ENCODE data around the gene SPTBN2.
"Not testable (repeated sequence)": the region's sequence is repeated elsewhere in the genome, so short reads cannot be mapped to it uniquely, and the experiment has no call there.

The SPTBN2 gene

DNA sequence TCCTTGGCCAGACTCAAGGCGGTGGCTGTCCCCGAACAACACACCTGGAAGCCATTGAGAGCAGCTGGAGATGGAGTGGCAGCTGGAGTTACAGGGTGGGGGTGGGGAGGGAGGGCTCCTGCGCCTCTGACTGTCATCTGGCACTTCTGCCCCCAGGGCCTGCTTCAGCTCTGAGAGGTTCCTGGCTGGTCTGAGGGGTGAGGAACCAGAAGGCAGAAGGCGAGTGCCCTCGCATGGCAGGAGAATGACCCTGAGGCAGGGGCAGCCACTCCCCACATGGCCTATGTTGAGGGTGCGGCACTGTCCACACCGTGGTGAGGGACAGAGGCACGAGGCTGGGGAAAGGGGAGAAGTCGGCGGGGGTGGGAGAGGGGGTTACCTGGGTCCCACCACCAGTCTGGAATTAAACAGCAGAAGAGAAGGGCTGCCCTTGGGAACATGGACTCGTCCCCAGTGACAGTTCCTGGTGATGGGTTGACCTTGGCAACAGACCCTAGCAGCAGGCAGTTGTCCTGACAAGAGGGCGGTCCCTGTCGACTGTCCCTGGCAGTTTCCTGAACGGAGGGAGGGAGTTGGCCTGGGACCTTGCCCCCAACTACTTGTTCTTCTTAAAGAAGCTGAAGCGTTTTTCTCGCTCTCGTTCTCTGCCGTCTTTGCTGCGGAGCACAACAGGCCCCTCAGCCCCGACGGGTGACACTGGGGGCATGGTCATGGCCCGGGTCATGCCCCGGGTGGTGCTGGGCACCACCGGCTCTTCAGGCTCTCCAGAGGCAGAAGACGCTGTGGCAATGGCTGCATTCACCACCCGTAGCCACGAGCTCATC is 43.5 kb downstream of the SPTBN2 start:
- DNase-seq (ENCODE audit: low spot score) = peak; percentile 38

DNA sequence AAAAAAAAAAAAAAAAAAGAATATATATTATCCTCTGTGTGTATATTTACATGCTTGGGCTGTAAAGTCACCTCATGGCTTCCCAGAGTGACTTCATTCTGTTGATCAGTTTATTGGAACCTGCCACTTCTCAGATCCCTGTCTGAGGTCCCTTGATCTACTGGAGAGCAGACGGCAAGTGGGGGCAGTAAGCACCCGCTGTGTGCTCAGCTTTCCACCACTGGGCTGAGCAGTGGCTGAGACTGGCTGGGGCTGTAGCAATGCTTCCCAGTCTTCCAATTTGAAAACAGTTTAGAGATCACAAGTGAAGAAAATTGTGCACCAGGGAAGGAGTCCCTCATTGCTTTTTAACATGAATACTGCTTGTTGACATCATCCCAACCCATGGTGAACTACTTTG is 44.4 kb downstream of the SPTBN2 start:
- DNase-seq (ENCODE audit: low spot score) = peak; percentile 58

DNA sequence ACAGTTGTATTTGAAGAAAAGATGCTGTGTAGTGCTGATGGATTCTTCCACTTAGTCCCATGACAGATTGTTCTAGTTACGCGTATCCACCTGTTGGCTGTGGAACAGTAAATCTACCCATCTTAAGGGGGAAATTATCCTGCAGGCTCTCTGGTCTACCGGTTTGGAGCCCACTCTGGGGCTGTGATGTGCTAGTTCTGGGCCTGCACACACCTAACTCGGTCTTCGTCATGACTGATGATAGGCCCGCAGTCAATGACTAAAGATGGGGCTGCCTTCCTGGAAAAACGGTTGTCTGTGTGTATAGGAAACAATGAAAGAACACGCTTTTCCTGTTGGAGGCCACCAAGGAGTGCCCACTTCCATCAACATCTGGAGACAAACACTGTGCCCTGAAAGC is 45.1 kb downstream of the SPTBN2 start:
- DNase-seq (ENCODE audit: low spot score) = peak; percentile 34

DNA sequence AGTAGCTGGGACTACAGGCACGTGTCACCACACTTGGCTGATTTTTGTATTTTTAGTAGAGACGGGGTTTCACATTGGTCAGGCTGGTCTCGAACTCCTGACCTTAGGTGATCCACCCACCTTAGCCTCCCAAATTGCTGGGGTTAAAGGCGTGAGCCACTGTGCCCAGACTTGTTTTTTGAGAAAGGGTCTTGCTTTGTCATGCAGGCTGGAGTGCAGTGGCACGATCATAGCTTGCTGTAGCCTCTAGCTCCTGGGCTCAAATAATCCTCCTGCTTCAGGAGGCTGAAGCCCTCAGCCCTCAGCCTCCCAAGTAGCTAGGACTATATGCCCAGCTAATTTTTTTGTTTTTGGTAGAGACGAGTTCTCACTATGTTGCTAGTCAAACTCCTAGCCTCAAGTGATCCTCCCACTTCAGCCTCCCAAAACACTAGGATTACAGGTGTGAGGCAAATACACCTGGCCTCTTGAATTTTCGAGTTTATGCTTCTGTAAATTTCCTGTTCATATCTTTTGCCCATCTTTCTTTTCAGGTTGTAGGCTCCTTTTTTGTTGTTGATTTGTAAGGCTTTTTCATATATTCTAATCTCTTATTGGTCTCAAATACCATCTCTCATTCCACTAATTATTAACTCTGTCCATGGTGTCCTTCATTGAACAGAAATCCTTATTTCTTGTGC is 47.9 kb downstream of the SPTBN2 start:
- no peak for DNase-seq (ENCODE audit: low spot score)

DNA sequence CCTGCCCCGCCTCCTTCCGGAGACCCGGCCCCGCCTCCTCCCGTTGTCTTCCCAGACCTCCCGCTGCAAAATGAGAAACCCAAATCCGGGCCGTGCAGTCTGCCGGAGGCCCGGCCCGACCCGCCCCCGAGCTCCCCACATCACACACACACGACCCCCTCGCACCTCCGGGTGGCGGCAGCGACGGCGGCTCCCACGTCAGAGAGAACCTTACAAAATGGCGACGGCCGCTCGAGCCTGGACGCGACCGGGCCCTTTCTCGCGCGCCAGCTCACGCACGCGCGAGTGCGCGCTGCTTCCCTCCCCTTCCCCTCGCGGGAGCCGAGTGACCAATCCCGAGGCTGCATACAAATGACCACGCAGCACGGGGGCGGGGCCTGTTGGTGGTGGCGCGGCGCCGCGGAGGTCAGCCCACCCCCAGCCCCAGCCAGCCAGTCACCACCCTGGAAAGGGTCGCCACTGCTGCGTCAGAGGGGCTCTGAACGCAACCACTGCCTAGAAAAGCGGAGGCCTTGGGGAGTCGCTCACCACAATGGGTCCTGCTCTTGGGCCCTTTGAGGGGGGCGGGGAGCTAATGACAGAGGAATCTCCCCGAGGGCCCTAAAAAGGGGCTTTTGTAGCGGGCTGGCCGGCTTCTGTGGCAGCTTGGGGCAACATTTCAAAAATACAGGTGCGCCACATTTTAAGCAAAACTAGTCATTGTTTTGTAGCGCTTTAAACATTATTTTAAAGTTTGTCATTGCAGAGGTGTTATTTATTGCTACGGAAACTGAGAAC is 51.2 kb downstream of the SPTBN2 start, which contains the start of gene RBM4B:
Gene RBM4B (minus strand): TSS at position 289 of the 777 bp plus-strand sequence. CDS start 808 bp downstream, outside the sequence.
- peak; percentile 100 for DNase-seq (ENCODE audit: low spot score)

DNA sequence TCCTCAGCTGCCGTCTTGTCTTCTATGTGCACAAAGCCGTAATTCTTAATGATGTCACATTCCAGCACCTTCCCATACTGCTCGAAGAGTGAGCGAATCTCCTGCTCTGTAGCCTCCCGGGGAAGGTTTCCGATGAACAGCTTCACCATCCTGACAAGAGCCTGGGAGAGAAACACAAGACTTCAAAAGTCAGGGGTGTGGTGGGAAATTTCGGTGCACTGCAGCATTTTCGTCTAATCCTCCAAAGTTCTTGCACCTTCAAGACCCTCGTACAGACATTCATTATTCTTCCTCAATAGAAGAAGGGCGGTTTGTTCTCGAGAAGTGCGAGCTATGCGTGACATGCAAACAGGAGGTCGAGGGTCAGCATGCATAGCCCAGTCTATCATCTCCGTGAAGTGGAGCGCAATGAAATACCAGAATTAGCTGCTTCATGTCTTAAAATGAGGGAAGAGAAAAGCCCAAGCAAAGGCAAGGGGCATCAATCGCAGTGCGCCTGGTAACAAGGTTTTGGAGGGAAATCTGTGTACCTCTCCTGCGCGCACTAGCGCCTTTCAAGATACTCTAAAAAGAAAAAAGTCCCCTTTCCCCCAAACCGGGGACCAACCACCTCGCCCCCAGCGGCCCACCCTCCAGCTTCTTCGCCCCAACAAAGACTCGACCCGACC is 52.0 kb downstream of the SPTBN2 start:
- DNase-seq (ENCODE audit: low spot score) = no peak

DNA sequence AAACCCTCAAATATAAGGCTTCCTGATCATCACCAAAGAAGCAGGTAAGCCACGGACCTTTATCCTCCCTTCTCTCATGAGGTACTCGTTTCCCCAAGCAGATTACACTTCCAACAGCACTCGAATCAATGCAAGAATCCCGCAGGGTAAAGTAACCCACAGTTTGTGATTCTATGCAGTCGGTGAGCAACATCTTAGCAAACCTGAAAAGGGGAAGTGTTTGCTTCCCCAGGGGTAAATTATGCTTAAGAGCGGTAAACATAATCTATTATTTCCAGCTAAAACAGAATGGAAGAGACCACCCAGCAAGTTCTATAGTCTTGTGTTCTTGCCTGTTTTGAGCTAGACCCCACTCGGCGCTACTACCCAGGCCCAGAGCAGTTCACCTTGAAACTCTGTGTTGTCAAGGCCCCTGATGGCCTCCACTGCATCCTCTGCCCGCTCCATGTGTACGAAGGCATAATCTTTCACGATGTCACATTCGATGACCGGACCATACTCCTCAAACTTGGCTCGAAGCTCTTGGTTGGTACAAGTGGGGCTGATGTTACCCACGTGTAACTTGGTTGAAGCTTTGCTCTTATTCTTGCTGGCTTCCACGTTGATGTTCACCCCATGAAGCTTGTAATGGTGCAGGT is 52.6 kb downstream of the SPTBN2 start:
- no peak for DNase-seq (ENCODE audit: low spot score)

DNA sequence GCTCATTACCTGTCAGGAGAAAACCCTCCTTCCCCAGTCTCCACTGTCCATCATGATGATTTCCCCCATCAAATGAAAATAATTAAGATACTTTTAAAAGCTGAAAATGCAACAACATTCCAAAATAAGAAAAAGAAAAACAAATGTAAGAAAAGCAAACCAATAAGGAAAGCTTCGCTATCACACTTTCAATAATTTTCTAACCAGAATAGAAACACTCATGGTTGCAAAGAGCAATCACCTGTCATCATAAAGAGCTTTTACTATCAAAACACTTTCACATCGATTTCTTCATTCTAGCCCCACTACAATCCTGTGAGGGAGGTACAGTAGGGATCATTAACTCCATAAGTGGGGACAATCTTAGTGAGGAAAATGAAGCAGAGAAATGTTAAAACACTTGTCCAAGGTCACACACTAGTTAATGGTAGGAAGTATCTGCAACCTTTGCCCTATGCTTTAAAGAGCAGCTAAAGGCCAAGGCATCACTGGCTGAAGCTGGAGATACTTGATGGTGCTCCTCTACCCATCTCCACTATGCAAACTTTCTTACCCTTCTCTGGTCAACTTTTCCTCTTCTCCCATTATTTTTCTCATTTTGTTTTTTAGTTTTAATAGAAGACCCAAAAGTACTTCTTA is 53.9 kb downstream of the SPTBN2 start:
- peak; percentile 77 for DNase-seq (ENCODE audit: low spot score)

DNA sequence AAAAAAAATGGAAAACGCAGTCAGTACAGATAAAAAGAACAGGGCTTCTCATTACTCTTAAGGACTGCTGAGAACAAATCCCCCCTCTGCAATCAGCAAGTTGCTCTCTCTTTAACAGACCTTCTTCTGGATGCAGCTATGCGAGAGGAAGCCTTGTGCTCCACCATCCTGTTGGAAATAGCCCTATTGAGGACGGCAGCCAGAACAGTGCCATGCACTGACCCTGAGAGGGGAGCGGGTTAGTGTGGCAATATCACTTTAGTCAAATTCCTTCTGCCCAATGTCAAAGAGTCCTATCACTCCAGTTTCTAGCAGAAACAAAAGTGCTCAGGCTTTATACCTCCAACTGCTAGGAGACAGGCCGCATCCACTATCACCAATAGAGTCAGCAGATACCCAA is 58.2 kb downstream of the SPTBN2 start:
- no peak for DNase-seq (ENCODE audit: low spot score)

DNA sequence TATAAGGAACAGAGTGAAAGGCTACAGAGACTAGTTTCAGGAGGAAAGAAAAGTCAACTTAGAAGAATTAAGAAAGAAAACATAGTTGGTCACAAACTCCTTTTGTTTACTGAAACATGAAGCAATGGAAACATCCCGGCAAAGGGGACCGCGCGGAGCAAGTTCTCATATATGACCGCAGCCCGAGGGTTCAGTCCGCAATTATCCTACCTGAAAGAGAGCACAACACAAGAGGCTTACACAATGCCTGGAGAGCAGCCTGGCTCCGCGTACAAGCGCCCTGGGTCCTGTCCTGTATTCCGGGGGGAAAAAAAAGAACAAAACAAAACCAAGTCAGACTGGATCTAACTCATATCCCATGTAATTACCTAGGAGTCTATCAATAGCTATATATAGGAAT is 63.6 kb downstream of the SPTBN2 start:
- DNase-seq (ENCODE audit: low spot score) = no peak

DNA sequence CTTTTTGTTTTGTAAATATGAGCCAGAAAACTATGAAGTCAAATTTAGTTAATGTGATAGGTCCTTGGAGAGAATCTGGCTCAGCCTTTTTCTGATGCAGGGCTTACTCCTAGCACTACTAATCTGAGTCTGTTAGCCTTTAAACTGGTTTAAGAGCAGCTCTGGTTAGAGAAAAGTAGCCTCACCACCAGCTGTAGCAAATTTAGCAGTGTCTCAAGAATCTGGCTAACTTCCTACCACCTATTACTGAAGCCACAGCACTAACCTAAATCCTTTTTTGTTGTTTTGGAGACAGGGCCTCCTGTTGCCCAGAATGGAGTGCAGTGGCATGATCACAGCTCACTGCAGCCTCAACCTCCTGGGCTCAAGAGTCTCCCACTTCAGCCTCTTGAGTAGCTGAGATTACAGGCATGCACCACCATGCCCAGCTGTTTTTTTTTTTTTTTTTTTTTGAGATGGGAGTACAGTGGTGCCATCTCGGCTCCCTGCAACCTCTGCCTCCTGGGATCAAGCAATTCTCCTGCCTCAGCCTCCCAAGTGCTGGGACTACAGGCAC is 65.2 kb downstream of the SPTBN2 start:
- no peak for DNase-seq (ENCODE audit: low spot score)

DNA sequence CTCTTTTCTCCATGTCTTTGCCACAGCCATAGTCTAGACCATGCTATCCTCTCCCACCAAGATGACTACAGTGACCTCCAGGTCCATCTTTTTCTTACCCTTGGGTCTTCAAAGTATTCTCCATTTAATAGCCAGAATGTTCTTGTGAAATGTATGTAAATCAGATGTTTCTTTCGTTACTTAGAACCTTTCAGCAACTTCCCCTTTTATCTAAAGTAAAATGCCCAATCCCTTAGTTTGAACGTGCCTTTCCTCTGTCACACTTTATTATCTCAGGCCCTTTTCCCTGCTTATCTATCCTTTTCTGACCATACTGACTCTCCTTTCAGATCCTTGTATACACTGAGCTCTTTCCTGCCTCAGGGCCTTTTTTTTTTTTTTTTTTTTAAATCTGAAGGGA is 69.3 kb downstream of the SPTBN2 start:
- DNase-seq (ENCODE audit: low spot score) = no peak

DNA sequence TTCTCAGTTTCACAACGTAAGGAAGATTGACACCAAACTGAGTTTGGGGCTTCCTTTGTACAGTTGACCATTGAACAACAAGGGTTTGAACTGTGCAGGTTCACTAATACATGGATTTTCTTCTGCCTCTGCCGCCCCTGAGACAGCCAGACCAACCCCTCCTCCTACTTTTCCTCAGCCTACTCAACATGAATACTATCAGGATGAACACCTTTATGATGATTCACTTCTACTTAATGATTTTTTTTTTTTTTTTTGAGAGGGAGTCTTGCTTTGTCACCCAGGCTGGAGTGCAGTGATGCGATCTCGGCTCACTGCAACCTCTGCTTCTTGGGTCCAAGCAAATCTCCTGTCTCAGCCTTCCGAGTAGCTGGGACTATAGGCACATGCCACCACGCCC is 75.9 kb downstream of the SPTBN2 start:
- no peak for DNase-seq (ENCODE audit: low spot score)

DNA sequence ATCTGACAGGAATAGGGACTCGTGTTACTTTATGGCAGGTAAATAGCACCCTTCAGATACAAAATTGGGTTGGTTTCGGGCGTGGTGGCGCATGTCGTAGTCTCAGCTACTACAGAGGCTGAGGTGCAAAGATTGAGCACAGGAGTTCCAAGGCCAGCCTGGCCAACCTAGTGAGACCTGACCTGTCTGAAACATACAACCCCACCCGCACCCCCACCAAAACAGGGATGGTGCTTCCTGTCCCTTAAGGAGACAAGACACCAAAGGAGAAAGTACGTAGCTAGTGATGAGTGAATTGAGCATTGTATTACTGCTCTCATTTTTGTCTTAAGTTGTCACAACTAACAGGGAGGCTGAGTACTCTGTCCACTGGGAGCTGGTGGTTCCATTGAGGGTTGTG is 76.4 kb downstream of the SPTBN2 start:
- DNase-seq (ENCODE audit: low spot score) = no peak

DNA sequence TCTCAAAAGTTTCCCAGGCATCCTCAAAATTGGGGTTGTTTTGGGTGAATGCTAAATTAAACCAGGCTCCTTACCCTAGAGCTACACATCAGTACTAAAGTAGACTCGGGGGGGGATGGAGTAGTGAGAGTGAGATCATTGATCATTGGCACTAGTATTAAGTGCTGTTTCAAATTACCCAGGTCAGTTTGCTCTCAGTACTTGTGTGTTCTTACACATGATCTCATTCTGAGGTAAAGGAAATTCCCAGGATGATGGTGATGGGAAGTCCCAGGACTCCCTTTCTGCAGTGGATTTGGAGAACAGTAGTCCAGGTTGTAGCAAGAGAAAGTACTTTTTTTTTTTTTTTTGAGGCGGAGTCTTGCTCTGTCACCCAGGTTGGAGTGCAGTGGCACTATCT is 78.0 kb downstream of the SPTBN2 start:
- no peak for DNase-seq (ENCODE audit: low spot score)

DNA sequence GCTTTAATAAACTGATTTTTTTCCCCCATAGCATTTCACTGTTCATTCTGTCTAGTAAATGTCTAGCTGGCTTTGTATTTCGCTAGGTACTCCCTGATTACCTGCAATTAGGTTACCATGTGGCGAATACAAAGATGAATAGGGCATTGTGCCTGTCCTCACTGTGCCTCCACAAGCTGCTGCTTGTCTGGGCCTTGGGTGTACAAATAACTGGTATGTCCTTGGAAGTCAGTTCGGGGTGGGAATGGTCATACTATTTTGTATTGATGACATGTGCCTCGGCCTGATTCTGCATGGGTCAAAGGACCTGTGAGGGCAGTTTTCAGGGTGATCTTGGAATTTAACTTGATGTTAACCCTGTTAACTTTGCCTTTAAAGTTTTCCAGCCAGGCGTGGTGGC is 79.1 kb downstream of the SPTBN2 start:
- DNase-seq (ENCODE audit: low spot score) = no peak

DNA sequence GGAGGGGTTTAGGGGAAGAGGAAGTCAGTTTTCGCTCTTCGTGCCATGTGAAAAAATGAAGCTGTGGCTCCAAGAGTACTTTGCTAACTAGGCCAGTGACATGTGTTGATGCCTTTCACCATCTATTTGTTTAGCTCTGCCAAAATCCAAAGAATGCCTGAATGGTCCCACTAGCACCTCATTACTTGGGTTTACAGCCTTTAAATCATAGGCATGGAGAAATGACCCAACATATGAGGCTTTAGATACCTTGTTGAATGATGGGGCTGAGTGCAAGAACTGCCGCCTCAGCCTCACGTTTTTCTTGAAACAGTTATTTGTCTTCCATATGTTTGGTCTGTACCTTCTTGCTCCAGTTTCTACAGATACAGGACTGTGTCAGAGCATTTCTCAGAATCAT is 82.2 kb downstream of the SPTBN2 start:
- DNase-seq (ENCODE audit: low spot score) = no peak

DNA sequence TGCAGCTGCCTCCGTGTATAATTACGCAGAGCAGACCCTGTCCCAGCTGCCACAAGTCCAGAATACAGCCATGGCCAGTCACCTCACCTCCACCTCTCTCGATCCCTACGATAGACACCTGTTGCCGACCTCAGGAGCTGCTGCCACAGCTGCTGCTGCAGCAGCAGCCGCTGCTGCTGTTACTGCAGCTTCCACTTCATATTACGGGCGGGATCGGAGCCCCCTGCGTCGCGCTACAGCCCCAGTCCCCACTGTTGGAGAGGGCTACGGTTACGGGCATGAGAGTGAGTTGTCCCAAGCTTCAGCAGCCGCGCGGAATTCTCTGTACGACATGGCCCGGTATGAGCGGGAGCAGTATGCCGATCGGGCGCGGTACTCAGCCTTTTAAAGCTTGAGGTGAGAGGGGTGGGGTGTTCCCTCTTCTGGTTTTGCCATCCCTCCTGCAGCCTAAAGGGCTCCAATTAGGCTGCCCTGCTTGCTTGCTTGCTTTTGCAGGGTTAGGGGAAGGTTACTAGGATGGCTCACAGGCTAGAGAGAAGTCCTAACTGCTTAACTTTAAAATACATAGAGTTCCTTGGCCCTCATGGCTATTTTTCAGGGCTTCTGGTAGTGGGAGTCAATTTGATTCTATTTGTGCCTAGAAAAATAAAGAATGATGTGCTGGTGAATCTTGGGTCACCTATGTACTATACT is 85.1 kb downstream of the SPTBN2 start:
- DNase-seq (ENCODE audit: low spot score) = no peak

DNA sequence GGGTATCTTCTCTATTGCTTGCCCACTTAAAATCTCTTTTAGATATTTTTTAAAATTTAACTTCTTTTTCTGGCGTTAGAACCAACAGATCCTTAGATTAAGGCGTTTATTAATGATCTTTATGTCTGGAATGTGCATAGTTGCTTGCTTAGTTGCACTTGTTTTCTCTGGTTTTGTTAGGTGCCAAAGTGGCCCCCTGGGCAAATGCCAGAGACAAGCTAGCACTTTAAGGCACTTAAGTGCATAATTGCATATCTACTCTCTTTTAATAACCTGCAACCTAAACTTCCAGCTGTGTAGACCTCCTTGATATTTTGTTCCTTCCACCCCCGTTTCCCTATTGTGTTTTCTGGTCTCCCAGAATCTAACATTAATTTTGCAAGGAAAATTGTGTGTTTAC is 87.2 kb downstream of the SPTBN2 start:
- DNase-seq (ENCODE audit: low spot score) = no peak

DNA sequence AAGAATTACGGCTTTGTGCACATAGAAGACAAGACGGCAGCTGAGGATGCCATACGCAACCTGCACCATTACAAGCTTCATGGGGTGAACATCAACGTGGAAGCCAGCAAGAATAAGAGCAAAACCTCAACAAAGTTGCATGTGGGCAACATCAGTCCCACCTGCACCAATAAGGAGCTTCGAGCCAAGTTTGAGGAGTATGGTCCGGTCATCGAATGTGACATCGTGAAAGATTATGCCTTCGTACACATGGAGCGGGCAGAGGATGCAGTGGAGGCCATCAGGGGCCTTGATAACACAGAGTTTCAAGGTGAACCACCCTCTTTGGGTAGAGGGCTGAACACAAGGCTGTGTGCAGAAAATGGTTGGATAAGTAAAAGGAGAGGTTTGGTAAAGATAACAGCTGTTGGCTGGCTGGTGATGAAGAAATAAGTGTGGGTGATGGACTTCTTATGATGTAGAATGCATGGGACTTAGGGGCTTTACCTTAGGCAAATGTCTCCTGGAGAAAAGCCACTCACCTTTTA is 89.1 kb downstream of the SPTBN2 start:
- not testable (repeated sequence) for DNase-seq (ENCODE audit: low spot score)

Measured in HuH-7 (cell line).